HepG2 (cell line): ENCODE results near the gene SENP7.

ENCODE experiments used
- DNMT3B ChIP-seq: conservative IDR thresholded peaks from 2 replicates; pipeline ENCODE4 v1.6.1; 2016; ENCODE audit warnings: missing biosample characterization, control low read depth
- FOXA1 ChIP-seq, 2 experiments: fragments of 450-650 bp in 1 of 2; sonication (generic) in 1 of 2; formaldehyde crosslinking in 1 of 2; IDR thresholded peaks; 2 replicates each; pipeline versions ENCODE4 v1.4.0 to v1.6.1; 2016 to 2020; ENCODE audit warnings: missing genetic modification reagents in 1 of 2
- NFYB ChIP-seq: sonication (generic); formaldehyde crosslinking; IDR thresholded peaks from 2 replicates; pipeline ENCODE4 v1.4.0; 2020; ENCODE audit warnings: missing genetic modification reagents
- PHF21A ChIP-seq: sonication (generic); formaldehyde crosslinking; IDR thresholded peaks from 2 replicates; pipeline ENCODE4 v1.5.0; 2020; ENCODE audit warnings: mild to moderate bottlenecking, missing genetic modification reagents
- RAD21 ChIP-seq: fragments of 450-650 bp; formaldehyde crosslinking; IDR thresholded peaks from 2 replicates; pipeline ENCODE4 v1.5.0; 2020; ENCODE audit warnings: mild to moderate bottlenecking
- TBL1XR1 ChIP-seq: fragments of 150-350 bp; IDR thresholded peaks from 2 replicates; pipeline ENCODE4 v1.6.1; 2014; ENCODE audit warnings: borderline replicate concordance, low read length; ENCODE audit not compliant: partially characterized antibody
- ZNF24 ChIP-seq: fragments of 450-650 bp; IDR thresholded peaks from 2 replicates; pipeline ENCODE4 v1.6.1; 2017; ENCODE audit warnings: antibody characterized with exemption, mild to moderate bottlenecking
- TF ChIP-seq, protein P1 (sequence below): sonication (generic); formaldehyde crosslinking; IDR thresholded peaks from 2 replicates; pipeline ENCODE4 v1.5.0; 2020; ENCODE audit warnings: mild to moderate bottlenecking, missing genetic modification reagents, moderate library complexity
- TF ChIP-seq, protein P2 (sequence below): sonication (generic); formaldehyde crosslinking; IDR thresholded peaks from 2 replicates; pipeline ENCODE4 v1.4.0; 2020; ENCODE audit warnings: mild to moderate bottlenecking, missing genetic modification reagents

GRCh38 chr3:101311676-101312075, 201.3 kb downstream of the SENP7 start:
- TF ChIP-seq FOXA1 (IDR thresholded peaks at IDR 0.05) (no peak), FOXA1 (CRISPR knock-in tag; IDR thresholded peaks at IDR 0.05) (no peak), PHF21A (no peak), TBL1XR1 (no peak), RAD21 (CRISPR knock-in tag) (no peak), DNMT3B (CRISPR knock-in tag) (no peak), NFYB (no peak), ZNF24 (no peak)
- TF ChIP-seq, protein P1, sequence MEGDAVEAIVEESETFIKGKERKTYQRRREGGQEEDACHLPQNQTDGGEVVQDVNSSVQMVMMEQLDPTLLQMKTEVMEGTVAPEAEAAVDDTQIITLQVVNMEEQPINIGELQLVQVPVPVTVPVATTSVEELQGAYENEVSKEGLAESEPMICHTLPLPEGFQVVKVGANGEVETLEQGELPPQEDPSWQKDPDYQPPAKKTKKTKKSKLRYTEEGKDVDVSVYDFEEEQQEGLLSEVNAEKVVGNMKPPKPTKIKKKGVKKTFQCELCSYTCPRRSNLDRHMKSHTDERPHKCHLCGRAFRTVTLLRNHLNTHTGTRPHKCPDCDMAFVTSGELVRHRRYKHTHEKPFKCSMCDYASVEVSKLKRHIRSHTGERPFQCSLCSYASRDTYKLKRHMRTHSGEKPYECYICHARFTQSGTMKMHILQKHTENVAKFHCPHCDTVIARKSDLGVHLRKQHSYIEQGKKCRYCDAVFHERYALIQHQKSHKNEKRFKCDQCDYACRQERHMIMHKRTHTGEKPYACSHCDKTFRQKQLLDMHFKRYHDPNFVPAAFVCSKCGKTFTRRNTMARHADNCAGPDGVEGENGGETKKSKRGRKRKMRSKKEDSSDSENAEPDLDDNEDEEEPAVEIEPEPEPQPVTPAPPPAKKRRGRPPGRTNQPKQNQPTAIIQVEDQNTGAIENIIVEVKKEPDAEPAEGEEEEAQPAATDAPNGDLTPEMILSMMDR (CRISPR knock-in tag) = no peak
- TF ChIP-seq, protein P2, sequence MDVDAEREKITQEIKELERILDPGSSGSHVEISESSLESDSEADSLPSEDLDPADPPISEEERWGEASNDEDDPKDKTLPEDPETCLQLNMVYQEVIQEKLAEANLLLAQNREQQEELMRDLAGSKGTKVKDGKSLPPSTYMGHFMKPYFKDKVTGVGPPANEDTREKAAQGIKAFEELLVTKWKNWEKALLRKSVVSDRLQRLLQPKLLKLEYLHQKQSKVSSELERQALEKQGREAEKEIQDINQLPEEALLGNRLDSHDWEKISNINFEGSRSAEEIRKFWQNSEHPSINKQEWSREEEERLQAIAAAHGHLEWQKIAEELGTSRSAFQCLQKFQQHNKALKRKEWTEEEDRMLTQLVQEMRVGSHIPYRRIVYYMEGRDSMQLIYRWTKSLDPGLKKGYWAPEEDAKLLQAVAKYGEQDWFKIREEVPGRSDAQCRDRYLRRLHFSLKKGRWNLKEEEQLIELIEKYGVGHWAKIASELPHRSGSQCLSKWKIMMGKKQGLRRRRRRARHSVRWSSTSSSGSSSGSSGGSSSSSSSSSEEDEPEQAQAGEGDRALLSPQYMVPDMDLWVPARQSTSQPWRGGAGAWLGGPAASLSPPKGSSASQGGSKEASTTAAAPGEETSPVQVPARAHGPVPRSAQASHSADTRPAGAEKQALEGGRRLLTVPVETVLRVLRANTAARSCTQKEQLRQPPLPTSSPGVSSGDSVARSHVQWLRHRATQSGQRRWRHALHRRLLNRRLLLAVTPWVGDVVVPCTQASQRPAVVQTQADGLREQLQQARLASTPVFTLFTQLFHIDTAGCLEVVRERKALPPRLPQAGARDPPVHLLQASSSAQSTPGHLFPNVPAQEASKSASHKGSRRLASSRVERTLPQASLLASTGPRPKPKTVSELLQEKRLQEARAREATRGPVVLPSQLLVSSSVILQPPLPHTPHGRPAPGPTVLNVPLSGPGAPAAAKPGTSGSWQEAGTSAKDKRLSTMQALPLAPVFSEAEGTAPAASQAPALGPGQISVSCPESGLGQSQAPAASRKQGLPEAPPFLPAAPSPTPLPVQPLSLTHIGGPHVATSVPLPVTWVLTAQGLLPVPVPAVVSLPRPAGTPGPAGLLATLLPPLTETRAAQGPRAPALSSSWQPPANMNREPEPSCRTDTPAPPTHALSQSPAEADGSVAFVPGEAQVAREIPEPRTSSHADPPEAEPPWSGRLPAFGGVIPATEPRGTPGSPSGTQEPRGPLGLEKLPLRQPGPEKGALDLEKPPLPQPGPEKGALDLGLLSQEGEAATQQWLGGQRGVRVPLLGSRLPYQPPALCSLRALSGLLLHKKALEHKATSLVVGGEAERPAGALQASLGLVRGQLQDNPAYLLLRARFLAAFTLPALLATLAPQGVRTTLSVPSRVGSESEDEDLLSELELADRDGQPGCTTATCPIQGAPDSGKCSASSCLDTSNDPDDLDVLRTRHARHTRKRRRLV (CRISPR knock-in tag) = no peak
